ENCODE results near the gene NCBP3. TPM values are rescaled to one million over a fixed set of nuclear protein-coding genes. Genes with fewer than 3 reads are reported as not detected.

The NCBP3 gene
- total RNA-seq, 1 donor from 2014 or later, result 15.3 TPM

- no peak for DNase-seq (ENCODE audit: missing footprints)
- intact Hi-C loops (cut with DNase I), result no loop called here
- no peak for ATAC-seq
Measured at GRCh38 chr17:3884188-3884587, 38.1 kb upstream of the NCBP3 start.

DNA sequence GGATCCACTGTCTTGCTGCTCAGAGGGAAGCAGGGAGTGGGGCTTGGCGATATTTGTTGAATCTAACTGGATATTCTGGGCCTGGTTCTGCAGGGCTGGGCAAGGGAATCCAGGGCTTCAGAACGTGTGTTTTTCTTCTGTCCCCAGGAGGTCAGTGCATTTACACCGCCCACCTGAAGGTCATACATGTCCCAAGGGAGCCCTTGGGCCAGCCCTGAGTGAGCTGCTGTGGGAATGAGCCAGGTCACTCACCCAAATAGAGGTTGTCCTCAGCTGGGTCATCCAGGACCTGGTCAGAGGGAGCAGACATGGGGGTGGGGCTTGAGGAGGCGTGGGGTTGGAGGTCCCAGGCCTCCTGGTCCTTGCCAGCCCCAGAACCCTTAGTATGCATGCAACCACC lies 36.2 kb upstream of the NCBP3 start:
- intact Hi-C loops (cut with DNase I), result no loop called here
- ATAC-seq (no peak), DNase-seq (ENCODE audit: missing footprints) (no peak)

GRCh38 chr17:3880983-3881382 lies 34.9 kb upstream of the NCBP3 start:
- DNase-seq (ENCODE audit: missing footprints), result no peak
- ATAC-seq, result no peak
- intact Hi-C loops (cut with DNase I), result no loop called here

- peak; percentile 37 for ATAC-seq
- peak; percentile 55 for DNase-seq (ENCODE audit: missing footprints)
- intact Hi-C loops (cut with DNase I), result no loop called here
Measured at GRCh38 chr17:3879591-3880417, 33.8 kb upstream of the NCBP3 start.

DNA sequence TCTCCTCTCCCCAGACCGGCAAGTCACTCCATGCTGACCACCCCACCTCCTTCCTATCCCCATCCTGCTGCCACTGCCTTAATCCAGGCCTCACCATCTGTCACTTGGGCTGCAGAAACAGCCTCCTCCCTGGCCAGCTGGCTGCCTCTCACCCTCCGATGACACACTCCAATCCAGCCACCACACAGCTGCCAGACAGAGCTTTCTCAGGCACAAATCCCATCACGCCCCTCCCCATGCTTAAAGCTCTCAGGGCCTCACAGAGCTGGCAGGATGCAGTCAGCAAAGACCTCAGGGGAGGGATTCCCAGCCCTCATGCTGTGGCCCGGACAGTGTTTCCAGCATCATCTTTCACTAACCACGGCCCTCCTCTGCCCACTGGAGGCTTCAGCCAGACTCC lies 33.1 kb upstream of the NCBP3 start:
- intact Hi-C loops (cut with DNase I), result no loop called here
- ATAC-seq (peak; percentile 68), DNase-seq (ENCODE audit: missing footprints) (peak; percentile 76)

DNA sequence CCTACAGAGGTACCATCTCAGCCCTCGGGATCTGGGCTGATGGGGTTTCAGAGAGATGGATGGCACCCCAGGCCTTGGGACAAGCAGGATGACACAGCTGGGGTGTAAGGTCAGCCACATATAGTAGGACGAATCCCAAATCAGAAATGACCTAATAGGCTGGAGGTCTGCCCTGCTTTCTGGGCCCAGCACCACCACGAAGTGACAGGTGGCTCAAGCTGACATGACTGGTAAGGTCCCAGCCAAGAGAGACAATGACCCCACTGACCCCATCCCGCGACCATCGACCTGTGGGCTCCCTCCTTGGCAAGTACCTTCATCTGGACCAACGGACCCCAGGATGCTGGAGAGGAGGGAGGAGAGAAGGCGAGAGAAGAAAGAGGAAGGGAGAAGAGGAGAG lies 31.2 kb upstream of the NCBP3 start:
- intact Hi-C loops (cut with DNase I), result no loop called here
- DNase-seq (ENCODE audit: missing footprints), result no peak
- no peak for ATAC-seq

GRCh38 chr17:3875317-3875716 lies 29.3 kb upstream of the NCBP3 start:
- ATAC-seq, result no peak
- intact Hi-C loops (cut with DNase I), result no loop called here
- DNase-seq (ENCODE audit: missing footprints), result peak; percentile 53

DNA sequence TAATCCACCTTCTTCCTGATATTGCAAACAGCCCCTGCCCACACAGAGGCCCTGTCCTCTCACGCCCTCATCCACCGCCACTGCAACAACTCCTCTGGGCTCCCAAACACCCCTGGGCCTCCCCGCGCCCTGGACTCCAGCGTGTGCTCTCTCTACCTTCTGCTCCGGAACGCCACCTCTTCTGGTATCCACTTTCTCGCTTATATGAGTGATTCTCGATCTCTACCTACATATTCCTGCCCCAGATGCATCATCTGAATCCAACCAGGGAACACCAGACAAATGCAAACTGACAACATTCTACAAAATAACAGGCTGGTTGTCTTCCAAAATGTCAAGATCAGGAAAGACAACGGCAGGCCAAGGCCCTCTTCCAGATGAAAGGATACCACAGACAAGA lies 27.8 kb upstream of the NCBP3 start:
- DNase-seq (ENCODE audit: missing footprints), result no peak
- no peak for ATAC-seq
- intact Hi-C loops (cut with DNase I), result no loop called here

DNA sequence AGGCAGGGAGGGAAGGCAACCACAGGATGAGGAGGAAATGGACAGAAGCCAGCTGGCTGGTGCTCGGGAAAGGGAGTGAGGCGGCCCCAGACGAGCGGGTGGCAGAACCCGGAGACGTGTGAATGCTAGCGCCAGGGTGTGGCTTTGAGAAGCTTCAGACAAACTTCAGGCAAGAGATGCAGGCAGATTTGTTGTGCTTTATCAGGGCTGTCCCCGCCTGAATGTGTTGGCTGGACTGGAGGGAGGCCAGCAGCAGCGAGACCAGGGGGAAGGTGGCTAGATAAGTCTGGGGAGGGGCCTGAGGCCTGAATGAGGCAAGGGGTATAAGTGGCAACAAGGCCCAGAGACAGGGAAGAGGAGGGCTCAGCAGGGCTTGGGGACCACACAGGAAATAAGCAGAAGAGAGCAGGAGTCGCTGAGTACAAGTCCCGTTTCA lies 24.8 kb upstream of the NCBP3 start:
- intact Hi-C loops (cut with DNase I), result no loop called here
- peak; percentile 35 for DNase-seq (ENCODE audit: missing footprints)
- no peak for ATAC-seq

DNA sequence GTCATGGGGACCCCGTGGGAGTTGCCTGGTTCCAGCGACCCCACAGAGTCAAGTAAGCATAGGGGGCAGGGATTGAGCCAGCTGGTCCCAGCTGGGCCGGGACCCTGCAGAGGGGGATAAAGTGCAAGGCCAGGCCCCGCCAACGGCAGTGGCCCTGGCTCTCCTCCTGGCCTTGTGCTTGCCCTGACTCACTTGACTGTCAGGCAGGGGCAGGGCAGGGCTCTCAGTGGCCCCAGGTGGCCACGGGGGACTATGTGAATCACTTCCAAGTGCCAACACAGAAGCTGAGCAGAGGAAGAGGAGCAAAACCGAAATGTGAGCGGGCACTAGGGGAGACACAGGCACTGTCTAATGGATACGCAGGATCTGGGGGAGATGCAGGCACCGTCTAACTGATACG lies 21.6 kb upstream of the NCBP3 start:
- peak; percentile 34 for DNase-seq (ENCODE audit: missing footprints)
- no peak for ATAC-seq
- intact Hi-C loops (cut with DNase I), result loop anchor here (5.0 kb wide), 1 partner anchor 45 kb away; no protein-coding TSS in a partner anchor

- DNase-seq (ENCODE audit: missing footprints), result no peak
- no peak for ATAC-seq
- intact Hi-C loops (cut with DNase I), result loop anchor here (5.0 kb wide), 1 partner anchor 45 kb away; no protein-coding TSS in a partner anchor
Measured at GRCh38 chr17:3867106-3867505, 21.1 kb upstream of the NCBP3 start.

DNA sequence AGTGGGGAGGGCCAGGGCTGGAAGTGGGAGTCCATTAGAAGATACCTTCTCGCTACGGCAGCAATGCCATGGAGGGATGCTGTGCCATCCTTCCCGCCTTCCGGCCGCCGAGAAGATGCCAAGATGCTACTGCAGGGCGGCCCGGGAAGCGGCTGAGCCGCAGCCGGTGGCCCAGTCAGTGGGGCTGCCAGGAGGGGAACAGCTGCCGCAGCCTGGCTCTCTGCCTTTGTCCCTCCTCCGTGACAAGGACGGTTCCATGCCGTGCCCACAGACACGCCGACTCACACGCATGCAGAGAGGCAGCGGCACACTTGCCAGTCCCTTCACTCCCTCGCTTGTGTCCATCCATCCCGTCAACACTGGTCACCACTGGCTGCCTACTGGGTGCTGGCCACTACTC lies 20.2 kb upstream of the NCBP3 start:
- no peak for DNase-seq (ENCODE audit: missing footprints)
- intact Hi-C loops (cut with DNase I), result loop anchor here (5.0 kb wide), 1 partner anchor 46 kb away; no protein-coding TSS in a partner anchor
- ATAC-seq, result no peak

DNA sequence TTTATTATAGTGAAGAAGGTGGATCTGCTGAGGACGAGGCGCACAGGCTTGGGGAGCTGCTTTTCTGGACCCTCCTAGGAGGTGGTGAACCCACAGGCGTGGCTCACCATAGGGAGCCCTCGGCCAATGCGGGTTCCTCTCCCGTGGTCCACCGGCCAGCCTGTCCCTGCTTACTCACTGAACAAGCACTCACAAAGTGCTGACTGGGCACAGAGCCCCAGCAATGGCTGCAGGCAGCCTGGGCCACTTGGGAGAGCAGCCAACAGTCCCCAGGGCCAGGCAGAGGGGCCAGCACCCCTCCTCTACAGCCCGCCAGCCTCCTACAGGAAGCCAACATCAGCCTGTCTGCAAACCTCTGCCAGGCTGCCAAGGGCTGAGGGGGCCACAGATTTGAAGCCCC lies 19.1 kb upstream of the NCBP3 start:
- no peak for DNase-seq (ENCODE audit: missing footprints)
- intact Hi-C loops (cut with DNase I), result loop anchor here (5.0 kb wide), 1 partner anchor 47 kb away; no protein-coding TSS in a partner anchor
- ATAC-seq, result peak; percentile 42

DNA sequence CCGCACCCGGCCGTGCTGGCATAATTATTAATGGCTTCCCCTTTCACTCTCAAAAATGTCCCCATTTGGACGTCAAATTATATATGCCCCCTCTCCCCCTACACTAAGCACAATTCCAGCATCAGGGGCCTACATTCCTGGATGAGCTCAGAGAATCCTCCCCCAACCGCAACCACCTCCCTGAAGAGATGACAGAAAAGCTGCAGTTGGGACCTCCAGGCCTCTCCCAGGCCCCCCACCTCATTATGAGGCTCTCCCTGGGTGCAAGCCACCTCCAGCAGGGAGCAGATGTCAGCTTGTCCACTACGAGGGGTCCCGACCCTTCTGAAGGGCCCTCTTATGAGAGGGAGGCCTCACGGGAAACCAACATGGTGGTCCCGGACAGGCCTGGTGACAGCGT lies 18.5 kb upstream of the NCBP3 start:
- DNase-seq (ENCODE audit: missing footprints), result no peak
- intact Hi-C loops (cut with DNase I), result no loop called here
- no peak for ATAC-seq

GRCh38 chr17:3861761-3862681 lies 16.0 kb upstream of the NCBP3 start:
- DNase-seq (ENCODE audit: missing footprints), result peak; percentile 26
- intact Hi-C loops (cut with DNase I), result no loop called here
- ATAC-seq, result no peak

- DNase-seq (ENCODE audit: missing footprints), result no peak
- ATAC-seq, result no peak
- intact Hi-C loops (cut with DNase I), result no loop called here
Measured at GRCh38 chr17:3860939-3861700, 15.1 kb upstream of the NCBP3 start.

DNA sequence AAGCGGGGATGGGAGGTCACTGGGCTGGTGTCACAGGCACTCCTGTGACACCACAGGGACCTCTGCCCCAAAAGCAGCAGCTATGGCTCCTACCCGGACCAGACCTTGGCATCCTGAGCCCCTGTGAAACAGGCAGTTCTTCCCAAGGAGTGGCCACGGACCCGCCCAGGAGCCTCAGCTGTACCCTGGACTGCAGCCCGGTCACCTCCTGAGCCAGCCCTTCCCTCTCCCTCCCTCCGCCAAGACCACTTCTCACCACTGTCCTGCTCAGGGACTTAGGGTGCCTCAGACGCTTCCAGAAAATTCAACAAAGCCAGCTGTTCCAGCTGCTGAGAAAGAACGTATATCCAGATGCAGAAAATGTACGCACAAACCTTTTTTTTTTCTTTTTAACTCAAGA lies 13.9 kb upstream of the NCBP3 start:
- no peak for ATAC-seq
- DNase-seq (ENCODE audit: missing footprints), result no peak
- intact Hi-C loops (cut with DNase I), result no loop called here

GRCh38 chr17:3857261-3858105 lies 11.4 kb upstream of the NCBP3 start:
- intact Hi-C loops (cut with DNase I), result no loop called here
- no peak for DNase-seq (ENCODE audit: missing footprints)
- ATAC-seq, result no peak
